Parathyroid adenoma (tissue), 2 donors: ENCODE data around the gene TCIRG1.

ENCODE experiments used
- H2AFZ ChIP-seq: fragments of 300-600 bp; sonication (generic); one replicate; pipeline ENCODE4 v1.7.0; 2017; ENCODE audit warnings: antibody characterized with exemption, mild to moderate bottlenecking
- H3K27ac ChIP-seq: fragments of 300-600 bp; sonication (generic); one replicate; pipeline ENCODE4 v1.7.0; 2017
- H3K27me3 ChIP-seq: fragments of 300-600 bp; sonication (generic); one replicate; pipeline ENCODE4 v1.7.0; 2017; ENCODE audit warnings: low read length; ENCODE audit not compliant: control insufficient read depth, insufficient read depth
- H3K36me3 ChIP-seq: fragments of 300-600 bp; sonication (generic); one replicate; pipeline ENCODE4 v1.7.0; 2017; ENCODE audit warnings: low read length; ENCODE audit not compliant: control insufficient read depth, insufficient read depth
- H3K4me1 ChIP-seq: fragments of 300-600 bp; sonication (generic); one replicate; pipeline ENCODE4 v1.7.0; 2017; ENCODE audit warnings: control low read depth
- H3K4me2 ChIP-seq: fragments of 300-600 bp; sonication (generic); one replicate; pipeline ENCODE4 v1.7.0; 2017; ENCODE audit warnings: low read length
- H3K4me3 ChIP-seq: fragments of 300-600 bp; sonication (generic); one replicate; pipeline ENCODE4 v1.7.0; 2017; ENCODE audit warnings: low read depth, low read length
- H3K79me2 ChIP-seq: fragments of 300-600 bp; sonication (generic); one replicate; pipeline ENCODE4 v1.7.0; 2017; ENCODE audit warnings: control low read depth
- H3K9ac ChIP-seq: fragments of 300-600 bp; sonication (generic); one replicate; pipeline ENCODE4 v1.7.0; 2017; ENCODE audit warnings: mild to moderate bottlenecking
- H3K9me3 ChIP-seq: fragments of 300-600 bp; sonication (generic); one replicate; pipeline ENCODE4 v1.7.0; 2017; ENCODE audit warnings: low read length; ENCODE audit not compliant: control insufficient read depth
- TF ChIP-seq, protein P1 (sequence below): fragments of 300-600 bp; sonication (generic); IDR thresholded peaks from one replicate; pipeline ENCODE4 v1.7.0; 2017; ENCODE audit warnings: antibody characterized with exemption, mild to moderate bottlenecking
- donor health status: primary hyperparathyroidism.

TCIRG1 gene

DNA sequence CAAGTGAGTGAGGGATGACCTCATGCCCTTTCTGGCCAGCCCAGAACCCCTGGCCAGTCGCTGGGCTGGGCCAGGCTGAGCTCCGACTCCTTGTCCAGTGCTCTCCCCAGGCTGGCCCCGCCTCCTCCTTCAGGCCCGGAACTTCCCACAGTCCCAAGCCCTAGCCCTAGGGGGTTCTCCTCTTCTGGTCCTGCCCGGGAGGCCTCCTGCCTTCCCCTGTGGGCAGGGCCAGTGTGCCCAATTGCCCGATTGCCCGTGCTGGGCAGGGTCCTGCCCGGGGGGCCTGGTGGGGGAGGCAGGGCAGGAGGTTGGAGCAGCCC, 4.2 kb downstream of the TCIRG1 start:
- H3K9me3 ChIP-seq: no peaks in the 10 kb centered on the region
- no peak overlapping the region for H3K9ac ChIP-seq
- peaks cover 6% of the 10 kb centered on the region for H3K4me1 ChIP-seq
- no peaks in the 10 kb centered on the region for H3K79me2 ChIP-seq
- H3K27me3 ChIP-seq: no peaks in the 10 kb centered on the region
- TF ChIP-seq, protein P1, sequence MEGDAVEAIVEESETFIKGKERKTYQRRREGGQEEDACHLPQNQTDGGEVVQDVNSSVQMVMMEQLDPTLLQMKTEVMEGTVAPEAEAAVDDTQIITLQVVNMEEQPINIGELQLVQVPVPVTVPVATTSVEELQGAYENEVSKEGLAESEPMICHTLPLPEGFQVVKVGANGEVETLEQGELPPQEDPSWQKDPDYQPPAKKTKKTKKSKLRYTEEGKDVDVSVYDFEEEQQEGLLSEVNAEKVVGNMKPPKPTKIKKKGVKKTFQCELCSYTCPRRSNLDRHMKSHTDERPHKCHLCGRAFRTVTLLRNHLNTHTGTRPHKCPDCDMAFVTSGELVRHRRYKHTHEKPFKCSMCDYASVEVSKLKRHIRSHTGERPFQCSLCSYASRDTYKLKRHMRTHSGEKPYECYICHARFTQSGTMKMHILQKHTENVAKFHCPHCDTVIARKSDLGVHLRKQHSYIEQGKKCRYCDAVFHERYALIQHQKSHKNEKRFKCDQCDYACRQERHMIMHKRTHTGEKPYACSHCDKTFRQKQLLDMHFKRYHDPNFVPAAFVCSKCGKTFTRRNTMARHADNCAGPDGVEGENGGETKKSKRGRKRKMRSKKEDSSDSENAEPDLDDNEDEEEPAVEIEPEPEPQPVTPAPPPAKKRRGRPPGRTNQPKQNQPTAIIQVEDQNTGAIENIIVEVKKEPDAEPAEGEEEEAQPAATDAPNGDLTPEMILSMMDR: no peak
- H3K4me3 ChIP-seq: no peak overlapping the region
- no peaks in the 10 kb centered on the region for H3K36me3 ChIP-seq
- no peak overlapping the region for H3K27ac ChIP-seq
- H2AFZ ChIP-seq: no peak overlapping the region
- no peak overlapping the region for H3K4me2 ChIP-seq

DNA sequence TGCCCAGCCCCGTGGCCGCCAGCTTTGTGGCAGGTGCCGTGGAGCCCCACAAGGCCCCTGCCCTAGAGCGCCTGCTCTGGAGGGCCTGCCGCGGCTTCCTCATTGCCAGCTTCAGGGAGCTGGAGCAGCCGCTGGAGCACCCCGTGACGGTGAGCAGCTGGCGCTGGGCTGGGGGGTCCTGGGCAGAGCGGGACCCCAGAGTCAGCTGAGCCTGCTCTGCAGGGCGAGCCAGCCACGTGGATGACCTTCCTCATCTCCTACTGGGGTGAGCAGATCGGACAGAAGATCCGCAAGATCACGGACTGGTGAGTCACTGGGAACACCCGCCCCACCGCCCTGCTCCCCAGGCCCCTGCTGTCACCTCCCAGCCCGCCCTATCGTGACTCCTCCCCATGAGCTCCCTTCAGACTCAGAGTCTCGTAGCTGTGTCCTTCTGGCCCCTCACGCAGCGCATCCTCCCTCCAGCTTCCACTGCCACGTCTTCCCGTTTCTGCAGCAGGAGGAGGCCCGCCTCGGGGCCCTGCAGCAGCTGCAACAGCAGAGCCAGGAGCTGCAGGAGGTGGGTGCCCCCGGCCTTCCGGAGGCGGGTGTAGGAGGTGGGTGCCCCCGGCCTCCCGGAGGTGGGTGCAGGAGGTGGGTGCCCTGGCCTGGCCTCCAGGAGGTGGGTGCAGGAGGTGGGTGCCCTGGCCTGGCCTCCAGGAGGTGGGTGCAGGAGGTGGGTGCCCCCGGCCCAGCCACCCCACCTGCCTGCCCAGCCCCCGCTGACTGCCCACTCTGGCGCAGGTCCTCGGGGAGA, 4.7 kb downstream of the TCIRG1 start:
- H3K27me3 ChIP-seq: no peaks in the 10 kb centered on the region
- no peak overlapping the region for H2AFZ ChIP-seq
- TF ChIP-seq, protein P1: no peak
- no peak overlapping the region for H3K4me3 ChIP-seq
- no peak overlapping the region for H3K9ac ChIP-seq
- peaks cover under 1% of the 10 kb centered on the region for H3K4me1 ChIP-seq
- no peaks in the 10 kb centered on the region for H3K36me3 ChIP-seq
- H3K4me2 ChIP-seq: no peak overlapping the region
- no peaks in the 10 kb centered on the region for H3K9me3 ChIP-seq
- no peaks in the 10 kb centered on the region for H3K79me2 ChIP-seq
- no peak overlapping the region for H3K27ac ChIP-seq

DNA sequence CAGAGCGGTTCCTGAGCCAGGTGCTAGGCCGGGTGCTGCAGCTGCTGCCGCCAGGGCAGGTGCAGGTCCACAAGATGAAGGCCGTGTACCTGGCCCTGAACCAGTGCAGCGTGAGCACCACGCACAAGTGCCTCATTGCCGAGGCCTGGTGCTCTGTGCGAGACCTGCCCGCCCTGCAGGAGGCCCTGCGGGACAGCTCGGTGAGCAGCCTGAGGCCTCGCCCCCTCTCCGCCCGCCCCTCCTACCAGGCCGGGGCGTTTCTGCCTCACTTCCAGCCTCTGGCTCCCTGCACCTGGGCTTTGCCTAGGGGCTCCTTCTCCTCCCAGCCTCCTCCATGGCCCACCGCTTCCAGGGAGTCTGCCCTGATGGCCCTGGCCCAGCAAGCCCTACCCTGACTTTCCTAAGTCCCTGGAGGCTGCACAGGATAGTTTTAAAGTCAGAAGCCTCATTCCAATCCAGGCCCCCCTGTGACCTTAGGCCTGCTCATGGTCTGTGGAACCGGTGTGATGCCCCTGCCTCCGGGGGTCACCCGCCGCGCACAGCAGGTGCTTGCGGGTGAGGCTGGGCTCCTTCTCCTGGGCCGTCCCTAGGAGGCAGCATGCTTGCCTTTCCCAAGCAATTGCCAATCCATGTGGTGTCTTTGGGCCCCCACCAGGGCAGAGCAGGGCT, 5.5 kb downstream of the TCIRG1 start:
- H3K4me1 ChIP-seq: no peaks in the 10 kb centered on the region
- H3K4me3 ChIP-seq: no peak overlapping the region
- H3K27ac ChIP-seq: no peak overlapping the region
- H3K79me2 ChIP-seq: no peaks in the 10 kb centered on the region
- H2AFZ ChIP-seq: no peak overlapping the region
- no peaks in the 10 kb centered on the region for H3K36me3 ChIP-seq
- H3K4me2 ChIP-seq: no peak overlapping the region
- TF ChIP-seq, protein P1: no peak
- H3K9ac ChIP-seq: no peak overlapping the region
- H3K9me3 ChIP-seq: no peaks in the 10 kb centered on the region
- H3K27me3 ChIP-seq: no peaks in the 10 kb centered on the region

DNA sequence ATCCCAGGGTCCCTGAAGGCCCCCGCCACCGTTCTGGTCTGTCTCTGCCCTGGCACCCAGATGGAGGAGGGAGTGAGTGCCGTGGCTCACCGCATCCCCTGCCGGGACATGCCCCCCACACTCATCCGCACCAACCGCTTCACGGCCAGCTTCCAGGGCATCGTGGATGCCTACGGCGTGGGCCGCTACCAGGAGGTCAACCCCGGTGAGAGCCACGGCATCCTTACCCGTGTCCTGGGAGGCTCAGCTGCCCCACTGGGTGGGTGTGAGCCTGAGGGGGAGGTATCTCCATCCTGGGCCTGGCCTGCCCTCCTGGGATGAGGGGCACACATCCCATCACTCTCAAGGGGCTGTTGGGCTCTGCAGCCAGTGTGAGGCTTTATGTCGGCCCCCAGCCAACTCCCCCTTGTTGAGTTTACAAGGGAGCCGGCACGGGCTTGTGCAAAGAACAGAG, 6.1 kb downstream of the TCIRG1 start:
- H3K36me3 ChIP-seq: no peaks in the 10 kb centered on the region
- H2AFZ ChIP-seq: no peak overlapping the region
- no peak overlapping the region for H3K4me3 ChIP-seq

More for the DNA sequence above, 6.1 kb downstream of the TCIRG1 start:
- Histone ChIP-seq H3K9ac (no peak overlapping the region), H3K9me3 (no peaks in the 10 kb centered on the region), H3K27me3 (no peaks in the 10 kb centered on the region), H3K27ac (no peak overlapping the region), H3K4me1 (no peaks in the 10 kb centered on the region), H3K79me2 (no peaks in the 10 kb centered on the region), H3K4me2 (no peak overlapping the region)
- TF ChIP-seq, protein P1: no peak
